Brain pericyte (primary cell): ENCODE measurements around the gene STIMATE.

ENCODE experiments used
- DNase-seq: peaks from one replicate; pipeline ENCODE4 v3.0.0-alpha.2; 2012; ENCODE audit warnings: low read depth, low spot score

Gene STIMATE

GRCh38 chr3:52841211-52841980 is 56.0 kb downstream of the STIMATE start:
- no peak for DNase-seq

DNA sequence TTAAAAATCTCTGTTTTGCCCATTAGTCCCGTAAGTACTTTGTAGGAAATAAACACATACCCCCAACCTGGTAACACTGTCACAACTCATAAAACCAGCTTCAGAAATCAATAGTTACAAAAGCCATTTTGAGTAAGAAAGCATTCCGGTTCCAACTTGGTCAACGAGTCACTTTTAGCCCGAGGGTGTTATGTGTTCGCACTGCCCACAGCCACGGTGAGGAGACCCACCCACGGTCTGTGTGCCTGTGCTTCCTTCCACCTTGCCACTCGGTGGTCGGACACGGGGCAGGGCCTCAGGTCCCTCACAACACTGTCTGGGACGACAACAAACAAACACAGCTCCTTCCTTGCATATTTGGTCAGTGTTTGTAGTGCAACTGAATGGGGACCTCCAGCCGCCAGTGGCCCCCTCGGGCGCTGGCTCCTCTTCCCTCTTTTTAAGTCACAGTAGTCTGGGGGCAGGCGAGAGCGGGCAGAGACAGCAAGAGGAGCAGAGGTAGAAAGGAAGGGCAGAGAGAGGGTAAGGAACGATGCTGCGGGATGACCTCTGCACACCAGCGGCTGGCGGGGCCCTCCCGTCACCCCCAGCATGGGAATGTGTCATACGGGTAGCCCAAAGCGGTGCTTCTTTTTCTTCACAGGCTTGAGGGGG is 57.3 kb downstream of the STIMATE start:
- DNase-seq = no peak

- DNase-seq = no peak
Measured at GRCh38 chr3:52839268-52839575, 58.1 kb downstream of the STIMATE start.

GRCh38 chr3:52838561-52839267 is 58.6 kb downstream of the STIMATE start:
- no peak for DNase-seq

DNA sequence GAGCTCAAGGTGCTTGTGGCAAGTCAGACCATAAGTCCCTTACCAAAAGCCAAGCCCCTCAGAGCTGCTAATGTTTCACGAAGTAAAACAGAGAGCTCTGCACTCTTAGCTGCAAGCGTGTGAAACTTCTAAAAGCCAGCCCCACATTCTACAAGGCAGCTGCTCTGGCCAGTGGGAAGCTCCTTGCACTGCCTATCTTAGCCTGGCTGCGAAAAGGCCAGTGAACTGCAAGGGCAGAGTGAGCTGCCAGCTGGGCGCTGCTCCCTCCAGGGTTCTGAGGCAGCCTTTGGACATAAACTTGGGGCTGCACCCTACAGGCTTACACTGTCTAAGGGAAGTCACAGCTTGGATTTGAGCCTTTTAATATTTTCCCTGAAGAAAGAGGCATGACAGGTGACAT is 60.4 kb downstream of the STIMATE start:
- DNase-seq = no peak

DNA sequence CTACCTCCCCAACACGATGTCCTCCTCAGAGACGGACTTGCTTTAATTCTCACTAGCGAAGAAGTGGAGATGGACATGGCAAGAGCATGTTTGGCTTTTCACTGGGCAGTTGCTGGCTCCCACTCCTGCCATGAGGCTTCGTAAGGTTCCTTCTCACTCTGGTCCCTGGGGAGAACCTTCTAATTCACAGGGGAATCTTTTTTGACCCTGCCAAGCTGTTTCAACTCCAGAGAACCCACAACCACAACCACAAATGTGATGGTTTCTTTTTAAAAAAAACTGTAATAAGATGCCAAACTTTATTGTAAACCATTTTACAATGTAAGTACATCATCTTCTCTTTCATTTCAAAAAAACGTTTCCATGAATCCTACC is 60.9 kb downstream of the STIMATE start:
- no peak for DNase-seq

GRCh38 chr3:52835766-52836470 is 61.4 kb downstream of the STIMATE start:
- DNase-seq = no peak

DNA sequence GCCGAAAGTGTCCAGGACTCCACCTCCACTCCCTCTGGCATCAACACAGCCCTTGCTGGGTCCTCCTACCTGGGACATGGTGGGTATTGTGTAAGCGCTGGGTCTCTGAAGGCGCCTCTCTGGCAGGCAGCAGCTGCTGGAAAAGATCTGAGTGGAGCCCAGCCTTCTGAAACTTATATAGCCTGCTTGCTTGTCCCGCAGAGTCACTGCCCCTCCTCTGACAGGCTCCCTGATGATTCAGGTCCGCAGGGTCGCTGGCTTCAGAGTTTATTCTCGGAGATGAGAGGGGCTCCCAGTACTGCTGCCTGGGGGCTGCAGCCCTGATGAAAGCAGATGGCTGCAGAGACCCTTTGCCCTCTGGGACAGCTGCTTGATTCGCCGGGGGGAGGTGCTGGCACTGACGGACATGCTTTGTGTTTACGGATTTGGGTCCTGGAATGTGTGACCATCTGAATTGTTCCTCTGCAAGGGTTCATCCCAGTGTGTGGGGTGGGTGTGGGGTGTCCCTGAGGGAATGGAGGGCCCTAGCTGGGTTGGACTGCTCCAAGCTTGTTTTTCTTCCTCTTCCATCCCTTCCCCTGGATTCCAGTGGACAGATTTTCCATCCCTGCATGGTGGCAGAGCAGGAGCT is 62.4 kb downstream of the STIMATE start, which contains the start of gene MUSTN1:
MUSTN1 (minus strand) TSS at position 149 of the 631 bp plus-strand sequence; CDS start at position 78, 71 bp downstream.
- peak; percentile 65 for DNase-seq

GRCh38 chr3:52833202-52833601 is 64.1 kb downstream of the STIMATE start:
- DNase-seq = no peak

GRCh38 chr3:52831500-52832301 is 65.6 kb downstream of the STIMATE start:
- peak; percentile 70 for DNase-seq

DNA sequence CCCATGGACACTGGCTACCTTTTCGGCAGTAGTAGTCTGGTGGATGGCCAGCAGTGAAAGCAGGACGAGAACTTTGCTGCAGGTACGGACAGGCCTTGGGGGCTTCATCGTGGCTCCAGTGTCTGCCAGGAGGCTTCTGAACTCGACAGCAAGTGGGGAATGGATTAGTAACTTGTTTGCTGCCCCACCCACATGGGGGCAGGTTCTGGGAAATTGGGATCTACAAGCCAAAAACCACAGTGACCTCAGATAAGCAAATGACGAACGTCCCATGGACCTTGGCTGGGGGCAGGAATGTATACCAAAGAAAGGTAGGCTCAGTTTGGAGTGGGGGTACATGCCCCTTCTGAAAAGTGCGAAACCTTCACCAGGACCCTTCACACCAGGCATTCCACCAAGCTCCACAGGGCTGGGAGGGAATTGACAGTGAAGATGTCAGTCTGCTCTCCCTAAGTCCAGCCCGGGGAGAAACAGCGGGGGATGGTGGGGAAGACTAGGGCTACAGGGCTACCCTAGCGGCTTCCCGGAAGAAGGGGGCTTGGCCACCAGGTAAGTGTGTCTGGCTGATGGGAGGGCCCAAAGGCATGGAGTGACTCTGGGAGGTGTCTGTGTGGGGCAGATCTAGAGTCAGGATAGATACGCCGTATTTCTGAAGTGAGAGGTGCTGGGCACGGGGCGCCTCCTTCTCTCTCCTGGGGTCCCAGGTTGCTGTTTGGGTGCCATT is 66.7 kb downstream of the STIMATE start, which contains the start of gene ITIH4:
ITIH4 (minus strand) TSS at position 138 of the 724 bp plus-strand sequence; CDS start at position 108, 30 bp downstream.
- no peak for DNase-seq

DNA sequence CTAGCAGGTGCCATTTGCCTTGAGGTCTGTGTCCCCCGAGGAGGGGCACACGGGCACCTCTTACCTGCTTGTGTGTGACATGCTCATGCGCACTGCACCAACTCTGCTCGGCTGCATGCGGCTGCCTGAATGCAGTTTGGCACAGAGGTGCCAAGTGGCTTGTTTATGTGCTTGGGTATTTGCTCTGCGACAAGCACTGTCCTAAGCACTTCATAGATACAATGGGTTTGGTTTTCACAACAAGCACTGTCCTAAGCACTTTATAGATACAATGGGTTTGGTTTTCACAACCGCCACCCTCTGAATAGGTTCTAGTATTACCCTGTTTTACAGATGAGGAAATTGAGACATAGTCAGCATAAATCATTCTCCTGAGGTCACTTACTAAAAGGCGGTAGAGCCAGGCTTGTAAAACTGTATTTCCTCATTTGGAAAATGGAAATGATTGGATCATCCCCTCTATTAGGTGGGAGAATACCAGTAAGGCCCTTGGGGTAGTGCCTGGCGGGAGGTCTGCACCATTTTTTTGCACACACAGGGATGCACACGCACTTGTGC is 67.4 kb downstream of the STIMATE start:
- no peak for DNase-seq

- DNase-seq = no peak
Measured at GRCh38 chr3:52829482-52829881, 67.9 kb downstream of the STIMATE start.

GRCh38 chr3:52827866-52828376 is 69.4 kb downstream of the STIMATE start:
- DNase-seq = no peak

- no peak for DNase-seq
Measured at GRCh38 chr3:52827441-52827840, 69.9 kb downstream of the STIMATE start.

- no peak for DNase-seq
Measured at GRCh38 chr3:52824037-52824436, 73.3 kb downstream of the STIMATE start.

- DNase-seq = no peak
Measured at GRCh38 chr3:52822363-52822762, 75.0 kb downstream of the STIMATE start.

- DNase-seq = no peak
Measured at GRCh38 chr3:52820736-52821135, 76.6 kb downstream of the STIMATE start.

GRCh38 chr3:52819936-52820335 is 77.4 kb downstream of the STIMATE start:
- DNase-seq = no peak
